NCI-H2227 treated with DMSO at 0.1 percent for 48 hours (cell line): ENCODE results near the gene AK4.
A peak's percentile ranks its signal among the peaks of the same experiment; 100 is the strongest.
"Not testable (repeated sequence)": the region's sequence is repeated elsewhere in the genome, so short reads cannot be mapped to it uniquely, and the experiment has no call there.

ENCODE experiments used
- DNase-seq: peaks from one replicate; lab custom pipeline; 2025; lab: John Stamatoyannopoulos, UW

AK4 gene

GRCh38 chr1:65148178-65148547 lies at the start of gene AK4:
TSS of gene AK4 (plus strand) at chr1:65148203. CDS start at chr1:65148408, 205 bp downstream.
- DNase-seq, result not testable (repeated sequence)

GRCh38 chr1:65103807-65104206 lies 44.2 kb upstream of the AK4 start:
- no peak for DNase-seq

GRCh38 chr1:65104854-65105534 lies 43.0 kb upstream of the AK4 start:
- no peak for DNase-seq

- DNase-seq, result no peak
These were observed 42.4 kb upstream of the AK4 start for GRCh38 chr1:65105596-65105995.

GRCh38 chr1:65108025-65108642 lies 39.9 kb upstream of the AK4 start:
- no peak for DNase-seq

- no peak for DNase-seq
These were observed 38.5 kb upstream of the AK4 start for GRCh38 chr1:65109487-65109886.

GRCh38 chr1:65112811-65113210 lies 35.2 kb upstream of the AK4 start:
- DNase-seq, result no peak

GRCh38 chr1:65113298-65113697 lies 34.7 kb upstream of the AK4 start:
- no peak for DNase-seq

GRCh38 chr1:65114322-65114721 lies 33.7 kb upstream of the AK4 start:
- DNase-seq, result peak; percentile 73

GRCh38 chr1:65119951-65120350 lies 28.1 kb upstream of the AK4 start:
- DNase-seq, result no peak

GRCh38 chr1:65129104-65129503 lies 18.9 kb upstream of the AK4 start:
- DNase-seq, result not testable (repeated sequence)

GRCh38 chr1:65138524-65138923 lies 9.5 kb upstream of the AK4 start:
- DNase-seq, result no peak

GRCh38 chr1:65139793-65140192 lies 8.2 kb upstream of the AK4 start:
- DNase-seq, result not testable (repeated sequence)

- peak; percentile 98 for DNase-seq
These were observed 6.6 kb upstream of the AK4 start for GRCh38 chr1:65141394-65141793.

- peak; percentile 98 for DNase-seq
These were observed 6.1 kb upstream of the AK4 start for GRCh38 chr1:65141918-65142317.

GRCh38 chr1:65143112-65143658 lies 4.8 kb upstream of the AK4 start:
- not testable (repeated sequence) for DNase-seq

GRCh38 chr1:65146908-65147423 lies 1.0 kb upstream of the AK4 start:
- no peak for DNase-seq

- DNase-seq, result peak; percentile 21
These were observed 402 bp upstream of the AK4 start for GRCh38 chr1:65147424-65148177.

- DNase-seq, result no peak
These were observed 746 bp downstream of the AK4 start for GRCh38 chr1:65148548-65149350.

GRCh38 chr1:65149351-65150107 lies 1.5 kb downstream of the AK4 start:
- DNase-seq, result peak; percentile 56

GRCh38 chr1:65150108-65150463 lies 2.1 kb downstream of the AK4 start:
- no peak for DNase-seq
